CD4-positive, alpha-beta T cell (primary cell): ENCODE results near the gene S100A4. TPM values are rescaled to one million over a fixed set of nuclear protein-coding genes. Genes with fewer than 3 reads are reported as not detected.
"Not testable (repeated sequence)": the region's sequence is repeated elsewhere in the genome, so short reads cannot be mapped to it uniquely, and the experiment has no call there.

Experiments used
- ATAC-seq: fragments of 200-7000 bp; cut with Tn5 transposase; one replicate; pipeline ENCODE4 v1.10.0; 2022; ENCODE audit warnings: mild to moderate bottlenecking; ENCODE audit not compliant: poor library complexity
- CTCF ChIA-PET: fragments of 350-600 bp; sonication (Branson Sonifier 250); formaldehyde crosslinking; loops from one replicate; lab custom pipeline; 2021; ENCODE audit warnings: antibody characterized with exemption, inconsistent platforms; lab: Charles Lee
- POLR2A ChIA-PET: fragments of 350-600 bp; sonication (Branson Sonifier 250); formaldehyde crosslinking; loops from one replicate; lab custom pipeline; 2021; ENCODE audit warnings: antibody characterized with exemption, inconsistent platforms; lab: Charles Lee
- DNase-seq, 14 experiments: peaks; one replicate each; pipeline ENCODE4 v3.0.0-alpha.2; 2013 to 2020; ENCODE audit warnings: mixed read lengths in 2 of 14
- H3K27ac ChIP-seq, 2 donors: one replicate each; pipeline versions ENCODE4 v1.5.1 to v1.7.0; 2013; ENCODE audit warnings: low read length in 2 of 2, low read depth in 1 of 2, mild to moderate bottlenecking in 1 of 2
- H3K27me3 ChIP-seq, 2 experiments: 1 replicate in 1 of 2; 2 replicates in 1 of 2; pipeline versions ENCODE4 v1.6.1 to v1.7.0; 2013; ENCODE audit warnings: low read length in 2 of 2, control low read depth in 1 of 2, mild to moderate bottlenecking in 1 of 2, moderate library complexity in 1 of 2; ENCODE audit not compliant: insufficient read depth in 2 of 2, control insufficient read depth in 1 of 2
- H3K36me3 ChIP-seq: one replicate; pipeline ENCODE4 v1.6.1; 2013; ENCODE audit warnings: low read length, control low read depth; ENCODE audit not compliant: insufficient read depth
- H3K4me1 ChIP-seq: one replicate; pipeline ENCODE4 v1.6.1; 2013; ENCODE audit warnings: low read length, control low read depth; ENCODE audit not compliant: insufficient read depth
- H3K4me3 ChIP-seq: one replicate; pipeline ENCODE4 v1.5.1; 2013; ENCODE audit warnings: mild to moderate bottlenecking, low read length, moderate library complexity
- H3K9me3 ChIP-seq, 2 experiments: 1 replicate in 1 of 2; 2 replicates in 1 of 2; pipeline versions ENCODE4 v1.6.1 to v1.7.0; 2013; ENCODE audit warnings: low read length in 2 of 2, mild to moderate bottlenecking in 2 of 2, control low read depth in 1 of 2, moderate library complexity in 1 of 2; ENCODE audit not compliant: control insufficient read depth in 1 of 2, insufficient read depth in 1 of 2
- H3K27ac Mint-ChIP-seq: one replicate; pipeline ENCODE4 v1.8.0; 2020; ENCODE audit warnings: mixed read lengths
- H3K27me3 Mint-ChIP-seq: one replicate; pipeline ENCODE4 v1.8.0; 2021; ENCODE audit warnings: mixed read lengths
- H3K36me3 Mint-ChIP-seq: one replicate; pipeline ENCODE4 v1.8.0; 2021; ENCODE audit warnings: low read depth, mixed read lengths
- H3K4me1 Mint-ChIP-seq: one replicate; pipeline ENCODE4 v1.8.0; 2021; ENCODE audit warnings: low read depth, mixed read lengths
- H3K4me3 Mint-ChIP-seq: one replicate; pipeline ENCODE4 v1.8.0; 2020; ENCODE audit warnings: mild to moderate bottlenecking, mixed read lengths
- H3K9me3 Mint-ChIP-seq: one replicate; pipeline ENCODE4 v1.8.0; 2020; ENCODE audit warnings: mixed read lengths
- intact Hi-C, 2 experiments: fragments of 100-400 bp; cut with DNase I in 1 of 2; cut with micrococcal nuclease in 1 of 2; formaldehyde crosslinking; loops; one replicate each; pipeline versions ENCODE4 v1.15.1 to v1.9.0; 2023 to 2025; cut with DNase I, micrococcal nuclease
- total RNA-seq, 174 experiments: library from RNA in 2 of 174; stranded (reverse) in 2 of 174; gene quantifications; one replicate each; pipeline ENCODE4 v1.2.3 and lab custom pipeline; 2021 to 2026
- TF ChIP-seq, protein P1 (sequence below): fragments of 200-600 bp; IDR thresholded peaks from one replicate; pipeline ENCODE4 v1.8.0; 2022; ENCODE audit warnings: antibody characterized with exemption, mild to moderate bottlenecking

The S100A4 gene
- total RNA-seq, 2 experiments from 2014 or later = 297 to 299 TPM

DNA sequence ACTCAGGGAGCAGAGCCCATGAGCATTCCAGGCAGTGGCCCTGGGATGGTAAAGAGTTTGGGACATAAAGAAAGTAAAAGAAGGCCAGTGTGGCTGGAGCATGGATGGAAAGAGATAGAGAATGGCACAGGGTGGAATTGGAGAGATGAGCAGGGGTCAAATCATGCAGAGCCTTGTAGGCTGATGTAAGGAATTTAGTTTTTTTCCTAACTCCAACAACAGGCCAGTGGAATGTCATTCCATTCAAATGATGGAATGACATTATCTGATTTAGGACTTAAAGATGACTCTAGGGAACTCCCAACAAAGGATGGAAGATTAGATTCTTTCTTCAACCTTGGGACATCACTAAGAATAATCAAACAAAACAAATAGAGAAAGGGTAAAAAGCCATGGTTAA is 32.9 kb upstream of the S100A4 start:
- Histone ChIP-seq H3K9me3 (no peaks in the 10 kb centered on the region), H3K27me3 (peaks cover 0 to 10% of the 10 kb centered on the region in 2 experiments), H3K36me3 (no peaks in the 10 kb centered on the region), H3K27ac (no peak overlapping the region), H3K4me1 (no peaks in the 10 kb centered on the region), H3K4me3 (no peak overlapping the region)
- CTCF ChIA-PET = interaction anchor here (0.6 kb wide), 1 partner anchor 461 kb away, joined by 3 read pairs; no protein-coding TSS in a partner anchor
- no peak for ATAC-seq
- Mint-ChIP-seq H3K27ac (no peak overlapping the region), H3K27me3 (peaks cover 27% of the 10 kb centered on the region), H3K4me1 (no peaks in the 10 kb centered on the region), H3K36me3 (no peaks in the 10 kb centered on the region), H3K4me3 (no peak overlapping the region), H3K9me3 (no peaks in the 10 kb centered on the region)
- intact Hi-C loops = no loop called here
- POLR2A ChIA-PET = no interaction called here
- no peak for DNase-seq
- TF ChIP-seq, protein P1, sequence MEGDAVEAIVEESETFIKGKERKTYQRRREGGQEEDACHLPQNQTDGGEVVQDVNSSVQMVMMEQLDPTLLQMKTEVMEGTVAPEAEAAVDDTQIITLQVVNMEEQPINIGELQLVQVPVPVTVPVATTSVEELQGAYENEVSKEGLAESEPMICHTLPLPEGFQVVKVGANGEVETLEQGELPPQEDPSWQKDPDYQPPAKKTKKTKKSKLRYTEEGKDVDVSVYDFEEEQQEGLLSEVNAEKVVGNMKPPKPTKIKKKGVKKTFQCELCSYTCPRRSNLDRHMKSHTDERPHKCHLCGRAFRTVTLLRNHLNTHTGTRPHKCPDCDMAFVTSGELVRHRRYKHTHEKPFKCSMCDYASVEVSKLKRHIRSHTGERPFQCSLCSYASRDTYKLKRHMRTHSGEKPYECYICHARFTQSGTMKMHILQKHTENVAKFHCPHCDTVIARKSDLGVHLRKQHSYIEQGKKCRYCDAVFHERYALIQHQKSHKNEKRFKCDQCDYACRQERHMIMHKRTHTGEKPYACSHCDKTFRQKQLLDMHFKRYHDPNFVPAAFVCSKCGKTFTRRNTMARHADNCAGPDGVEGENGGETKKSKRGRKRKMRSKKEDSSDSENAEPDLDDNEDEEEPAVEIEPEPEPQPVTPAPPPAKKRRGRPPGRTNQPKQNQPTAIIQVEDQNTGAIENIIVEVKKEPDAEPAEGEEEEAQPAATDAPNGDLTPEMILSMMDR = no peak

DNA sequence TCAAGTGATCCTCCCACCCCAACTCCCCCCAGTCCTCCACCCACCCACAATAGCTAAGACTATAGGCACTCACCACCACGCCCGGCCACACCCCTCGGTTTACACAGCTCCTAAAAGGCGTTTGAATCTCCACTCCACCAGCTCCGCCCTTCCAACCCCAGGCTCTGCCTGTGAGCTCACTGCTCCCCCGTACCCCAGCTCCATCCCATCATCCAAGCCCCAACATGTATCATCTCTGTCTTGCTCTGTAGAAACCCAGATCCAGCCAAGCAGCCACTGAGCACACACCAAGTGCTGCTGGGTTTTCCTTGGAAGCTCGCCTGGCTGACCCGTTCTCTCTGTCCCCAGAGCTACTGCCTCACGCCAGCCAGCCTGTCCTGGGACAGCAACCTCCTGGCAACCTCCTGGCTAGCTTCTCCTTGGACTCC is 32.0 kb upstream of the S100A4 start:
- H3K36me3 ChIP-seq = no peaks in the 10 kb centered on the region
- intact Hi-C loops = no loop called here
- no peaks in the 10 kb centered on the region for H3K9me3 ChIP-seq
- no peak overlapping the region for H3K4me3 Mint-ChIP-seq
- POLR2A ChIA-PET = no interaction called here
- H3K4me1 ChIP-seq = no peaks in the 10 kb centered on the region
- DNase-seq (no peak), ATAC-seq (no peak)
- no peaks in the 10 kb centered on the region for H3K36me3 Mint-ChIP-seq
- H3K4me3 ChIP-seq = no peak overlapping the region
- H3K27me3 ChIP-seq = peaks cover 0 to 10% of the 10 kb centered on the region in 2 experiments
- H3K9me3 Mint-ChIP-seq = no peaks in the 10 kb centered on the region
- H3K27ac ChIP-seq = no peak overlapping the region
- H3K27ac Mint-ChIP-seq = no peak overlapping the region
- H3K4me1 Mint-ChIP-seq = peaks cover 6% of the 10 kb centered on the region
- peaks cover 27% of the 10 kb centered on the region for H3K27me3 Mint-ChIP-seq
- CTCF ChIA-PET = interaction anchor here (0.6 to 1.0 kb wide), 2 partner anchors 67 to 462 kb away, joined by 3 read pairs; no protein-coding TSS in a partner anchor
- TF ChIP-seq, protein P1 = no peak

DNA sequence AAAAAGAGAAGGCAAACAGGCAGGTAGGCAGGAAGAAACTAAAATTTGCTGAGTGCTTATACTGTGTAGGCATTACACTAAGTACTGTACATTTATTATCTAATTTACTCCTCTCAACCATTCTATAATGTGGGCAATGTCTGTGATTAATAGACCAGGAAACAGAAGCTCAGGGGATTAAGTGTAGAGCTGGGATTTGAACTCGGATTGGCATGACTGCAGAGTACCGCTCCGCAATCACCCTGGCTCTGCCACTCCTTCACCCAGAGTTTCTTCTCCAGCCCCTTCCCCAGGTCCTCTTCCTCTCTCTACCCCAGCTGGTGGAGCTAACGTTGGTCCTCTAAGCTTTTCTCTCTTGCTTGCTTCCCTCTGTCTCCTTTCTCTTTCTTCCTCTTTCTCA is 31.5 kb upstream of the S100A4 start:
- POLR2A ChIA-PET = no interaction called here
- CTCF ChIA-PET = interaction anchor here (1.0 kb wide), 1 partner anchor 67 kb away, joined by 3 read pairs; no protein-coding TSS in a partner anchor
- no peaks in the 10 kb centered on the region for H3K36me3 Mint-ChIP-seq
- no peaks in the 10 kb centered on the region for H3K36me3 ChIP-seq
- ATAC-seq (no peak), DNase-seq (no peak)
- no peak overlapping the region for H3K4me3 ChIP-seq
- H3K4me3 Mint-ChIP-seq = no peak overlapping the region
- peaks cover 3% of the 10 kb centered on the region for H3K4me1 ChIP-seq
- no peaks in the 10 kb centered on the region for H3K9me3 ChIP-seq
- H3K4me1 Mint-ChIP-seq = peaks cover 8% of the 10 kb centered on the region
- H3K9me3 Mint-ChIP-seq = no peaks in the 10 kb centered on the region
- intact Hi-C loops = no loop called here
- H3K27me3 Mint-ChIP-seq = peaks cover 27% of the 10 kb centered on the region
- H3K27ac ChIP-seq = no peak overlapping the region
- TF ChIP-seq, protein P1 = no peak
- no peak overlapping the region for H3K27ac Mint-ChIP-seq
- peaks cover 0 to 10% of the 10 kb centered on the region in 2 experiments for H3K27me3 ChIP-seq

- H3K4me3 ChIP-seq, DNase-seq, ATAC-seq, H3K9me3 ChIP-seq, CTCF ChIA-PET, H3K36me3 ChIP-seq, H3K4me1 Mint-ChIP-seq, H3K27ac Mint-ChIP-seq, H3K4me3 Mint-ChIP-seq, H3K27me3 ChIP-seq, H3K36me3 Mint-ChIP-seq, POLR2A ChIA-PET, H3K4me1 ChIP-seq, intact Hi-C loops, H3K27ac ChIP-seq, H3K9me3 Mint-ChIP-seq: not testable (repeated sequence)
- peaks cover 27% of the 10 kb centered on the region for H3K27me3 Mint-ChIP-seq
Measured at GRCh38 chr1:153575497-153575896, 29.9 kb upstream of the S100A4 start.

DNA sequence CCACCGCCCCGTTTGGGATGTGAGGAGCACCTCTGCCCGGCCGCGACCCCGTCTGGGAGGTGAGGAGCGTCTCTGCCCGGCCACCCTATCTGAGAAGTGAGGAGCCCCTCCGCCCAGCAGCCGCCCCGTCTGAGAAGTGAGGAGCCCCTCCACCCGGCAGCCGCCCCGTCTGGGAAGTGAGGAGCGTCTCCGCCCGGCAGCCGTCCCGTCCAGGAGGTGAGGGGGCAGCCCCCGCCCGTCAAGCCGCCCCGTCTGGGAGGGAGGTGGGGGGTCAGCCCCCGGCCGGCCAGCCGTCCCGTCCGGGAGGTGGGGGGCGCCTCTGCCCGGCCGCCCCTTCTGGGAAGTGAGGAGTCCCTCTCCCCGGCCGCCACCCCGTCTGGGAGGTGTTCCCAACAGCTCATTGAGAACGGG is 29.5 kb upstream of the S100A4 start:
- H3K9me3 Mint-ChIP-seq, POLR2A ChIA-PET, H3K27me3 ChIP-seq, H3K36me3 Mint-ChIP-seq, CTCF ChIA-PET, H3K9me3 ChIP-seq, intact Hi-C loops, ATAC-seq, H3K4me1 Mint-ChIP-seq, H3K4me1 ChIP-seq, DNase-seq, H3K27ac Mint-ChIP-seq, H3K36me3 ChIP-seq, H3K4me3 ChIP-seq, H3K4me3 Mint-ChIP-seq, H3K27ac ChIP-seq: not testable (repeated sequence)
- peaks cover 27% of the 10 kb centered on the region for H3K27me3 Mint-ChIP-seq
